Ovary (tissue), 9 donors: ENCODE measurements around the gene SOWAHD. TPM values are rescaled to one million over a fixed set of nuclear protein-coding genes. Genes with fewer than 3 reads are reported as not detected.

Experiments
- DNase-seq, 5 donors: peaks; one replicate each; pipeline ENCODE4 v3.0.0-alpha.2; 2019 to 2020
- H3K27ac ChIP-seq, 2 donors: fragments of 200-600 bp; one replicate each; pipeline versions ENCODE4 v1.5.1 to v1.8.0; 2019 to 2022
- H3K27me3 ChIP-seq: fragments of 200-600 bp; one replicate; pipeline ENCODE4 v1.8.0; 2022
- H3K36me3 ChIP-seq: fragments of 200-600 bp; sonication (generic); one replicate; pipeline ENCODE4 v1.5.1; 2019
- H3K4me1 ChIP-seq: one replicate; pipeline ENCODE4 v1.8.1; 2013; ENCODE audit warnings: mild to moderate bottlenecking, moderate library complexity; ENCODE audit not compliant: insufficient read depth
- H3K4me3 ChIP-seq: fragments of 200-600 bp; sonication (generic); one replicate; pipeline ENCODE4 v1.5.1; 2017
- H3K9me3 ChIP-seq, 2 donors: fragments of 200-600 bp in 1 of 2; sonication (generic) in 1 of 2; one replicate each; pipeline versions ENCODE4 v1.5.1 to v1.8.1; 2013 to 2019; ENCODE audit warnings: mild to moderate bottlenecking in 1 of 2, moderate library complexity in 1 of 2
- CTCF ChIP-seq, 3 donors: fragments of 450-650 bp in 2 of 3; fragments of 200-600 bp in 1 of 3; IDR thresholded peaks; one replicate each; pipeline versions ENCODE4 v1.5.1 to v1.8.0; 2016 to 2022; ENCODE audit warnings: antibody characterized with exemption in 3 of 3, mild to moderate bottlenecking in 1 of 3
- EP300 ChIP-seq: sonication (generic); formaldehyde crosslinking; IDR thresholded peaks from one replicate; pipeline ENCODE4 v1.6.1; 2017; ENCODE audit warnings: antibody characterized with exemption
- POLR2A ChIP-seq: fragments of 450-650 bp; IDR thresholded peaks from one replicate; pipeline ENCODE4 v1.6.1; 2017; ENCODE audit warnings: antibody characterized with exemption, mild to moderate bottlenecking, moderate library complexity
- WGBS, 3 donors: extraction: QIAGEN DNeasy Blood & Tissue Kit in 1 of 3; methylation state at CpG; one replicate each; pipeline versions ENCODE4 v1.1.5 to v1.1.7; 2013 to 2017; 5-methylcytosine and 5-hydroxymethylcytosine counted together
- intact Hi-C, 4 donors: fragments of 100-400 bp; cut with DNase I; formaldehyde crosslinking; loops; one replicate each; pipeline versions ENCODE4 v1.11.0 to v1.15.1; 2022 to 2023
- polyA plus RNA-seq, 2 donors: library from polyadenylated mRNA; stranded (reverse); fragments of 200-250 nt in 1 of 2; fragments of 350-450 nt in 1 of 2; fragmentation: Illumina TruSeq in 1 of 2; extraction: RNeasy Lipid Tissue Mini Kit (QIAGEN cat#74804) in 1 of 2; gene quantifications; one replicate each; pipeline ENCODE4 v1.2.3, GENCODE V29; 2013 to 2014
- total RNA-seq, 7 donors: library from RNA; depleted of rRNA in 2 of 7; stranded (reverse); fragments of >200 nt in 2 of 7; fragmentation: NEBNext Ultra II Directional in 3 of 7; extraction: Animal tissue kit (Norgen Biotek cat#: 25700) in 3 of 7; gene quantifications; one replicate each; pipeline versions ENCODE4 v1.1.0 to v1.2.4, GENCODE V29; 2016 to 2023
- donor health status: DM: no; HTN: no; CAD: no; lungs with moderate emphysema.
- donor health status: DM: no; HTN: no; CAD: no.
- donor health status: Bipolar disorder and iron deficiency.
- donor health status: DM: yes; HTN: yes; CAD: no.
- donor health status: DM: no; HTN: no; CAD: no.
- donor health status: DM: yes; HTN: yes; CAD: no.

The SOWAHD gene
- total and polyA plus RNA-seq, 9 donors: 0.12 to 2.3 (median 0.50) TPM; not detected in 2

DNA sequence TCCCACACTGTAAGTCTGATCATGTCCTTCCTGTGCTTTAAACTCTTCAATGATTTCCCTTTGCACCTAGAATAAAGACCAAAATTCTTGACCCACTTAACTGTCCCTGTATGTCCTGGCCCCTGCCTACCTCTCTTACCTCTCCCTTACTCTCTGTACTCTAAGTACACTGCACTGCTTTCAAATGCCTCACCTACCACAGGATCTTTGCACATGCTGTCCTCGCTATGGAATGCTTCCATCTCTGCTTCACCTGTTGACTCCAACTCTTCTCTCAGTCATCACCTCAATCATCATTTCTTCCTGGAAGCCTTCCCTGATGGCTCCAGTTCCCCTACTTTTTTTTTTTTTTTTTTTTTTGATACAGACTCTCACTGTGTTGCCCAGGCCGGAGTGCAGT is 36.5 kb upstream of the SOWAHD start:
- DNase-seq: no peak
- Histone ChIP-seq H3K4me3 (no peak overlapping the region), H3K27ac (no peak overlapping the region), H3K4me1 (no peaks in the 10 kb centered on the region), H3K27me3 (no peaks in the 10 kb centered on the region), H3K36me3 (no peaks in the 10 kb centered on the region), H3K9me3 (no peaks in the 10 kb centered on the region)
- 87 to 97% (median 91%) methylated on average over 2 of the region's 2 CpGs for WGBS, 3 donors
- no peak for TF ChIP-seq CTCF (IDR thresholded peaks at IDR 0.05)
- TF ChIP-seq POLR2A: no peak
- TF ChIP-seq EP300: no peak
- intact Hi-C loops: no loop called here

DNA sequence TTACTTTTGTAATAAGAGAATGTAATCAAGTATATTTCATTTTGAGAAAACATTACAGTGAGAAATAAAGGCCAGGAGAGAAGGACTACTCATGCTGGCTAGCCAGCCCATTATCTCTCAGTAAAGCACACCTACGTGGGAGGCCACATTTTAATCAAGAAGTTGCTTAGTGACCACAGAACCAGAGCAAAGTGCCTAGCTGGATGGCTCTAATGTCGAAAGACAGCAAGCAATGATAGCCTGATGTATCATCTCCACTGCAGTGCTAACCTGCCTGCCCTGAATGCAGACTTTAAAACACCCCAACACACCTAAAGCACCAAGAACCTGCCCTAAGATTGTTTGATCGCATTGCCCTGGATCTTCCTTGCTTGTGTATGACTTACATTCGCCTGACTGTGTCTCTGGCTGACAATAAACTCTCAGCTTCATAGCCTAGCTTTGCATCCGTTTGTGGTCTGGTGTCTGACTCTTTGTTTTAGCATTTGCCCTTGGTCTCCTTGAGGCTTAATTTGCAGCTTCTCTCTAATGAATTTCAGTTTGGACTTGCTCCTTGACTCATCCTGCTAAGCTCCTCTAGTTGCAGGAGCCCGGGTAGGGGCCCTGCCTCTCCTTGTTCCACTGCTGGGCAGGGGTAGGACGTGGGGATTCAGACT is 31.4 kb upstream of the SOWAHD start:
- H3K27me3 ChIP-seq: no peaks in the 10 kb centered on the region
- no peak overlapping the region for H3K4me3 ChIP-seq
- no peak overlapping the region for H3K27ac ChIP-seq
- intact Hi-C loops: no loop called here
- WGBS, 3 donors: 39 to 53% (median 48%) methylated on average over 7 of the region's 7 CpGs
- no peaks in the 10 kb centered on the region for H3K9me3 ChIP-seq
- TF ChIP-seq CTCF (IDR thresholded peaks at IDR 0.05) (no peak), EP300 (no peak), POLR2A (no peak)
- no peaks in the 10 kb centered on the region for H3K4me1 ChIP-seq
- no peaks in the 10 kb centered on the region for H3K36me3 ChIP-seq
- no peak for DNase-seq

DNA sequence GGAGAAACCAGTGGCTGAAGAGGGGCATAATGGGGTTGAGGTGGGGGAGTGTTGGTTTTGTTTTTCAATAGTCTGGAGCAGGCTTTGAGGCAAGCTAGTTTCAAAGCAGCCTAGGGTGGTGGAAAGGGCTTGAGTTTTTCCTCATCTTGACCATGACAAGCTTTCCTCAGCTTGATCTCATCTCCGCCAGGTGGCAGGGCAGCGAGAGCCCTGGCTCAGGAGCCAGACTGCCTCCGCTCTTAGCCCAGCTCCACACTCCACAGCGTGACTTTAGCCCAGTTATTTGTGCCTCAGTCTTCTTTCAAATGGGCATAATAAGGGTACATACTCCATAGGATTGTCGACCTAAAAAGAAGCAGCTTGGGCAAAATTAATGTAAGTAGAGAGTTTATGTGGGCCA is 29.9 kb upstream of the SOWAHD start:
- TF ChIP-seq POLR2A (no peak), CTCF (IDR thresholded peaks at IDR 0.05) (no peak), EP300 (no peak)
- no peaks in the 10 kb centered on the region for H3K27me3 ChIP-seq
- H3K4me3 ChIP-seq: no peak overlapping the region
- DNase-seq: no peak
- intact Hi-C loops: no loop called here
- WGBS, 3 donors: 50 to 61% (median 58%) methylated on average over 5 of the region's 5 CpGs
- H3K4me1 ChIP-seq: no peaks in the 10 kb centered on the region
- H3K27ac ChIP-seq: no peak overlapping the region
- no peaks in the 10 kb centered on the region for H3K36me3 ChIP-seq
- H3K9me3 ChIP-seq: no peaks in the 10 kb centered on the region

DNA sequence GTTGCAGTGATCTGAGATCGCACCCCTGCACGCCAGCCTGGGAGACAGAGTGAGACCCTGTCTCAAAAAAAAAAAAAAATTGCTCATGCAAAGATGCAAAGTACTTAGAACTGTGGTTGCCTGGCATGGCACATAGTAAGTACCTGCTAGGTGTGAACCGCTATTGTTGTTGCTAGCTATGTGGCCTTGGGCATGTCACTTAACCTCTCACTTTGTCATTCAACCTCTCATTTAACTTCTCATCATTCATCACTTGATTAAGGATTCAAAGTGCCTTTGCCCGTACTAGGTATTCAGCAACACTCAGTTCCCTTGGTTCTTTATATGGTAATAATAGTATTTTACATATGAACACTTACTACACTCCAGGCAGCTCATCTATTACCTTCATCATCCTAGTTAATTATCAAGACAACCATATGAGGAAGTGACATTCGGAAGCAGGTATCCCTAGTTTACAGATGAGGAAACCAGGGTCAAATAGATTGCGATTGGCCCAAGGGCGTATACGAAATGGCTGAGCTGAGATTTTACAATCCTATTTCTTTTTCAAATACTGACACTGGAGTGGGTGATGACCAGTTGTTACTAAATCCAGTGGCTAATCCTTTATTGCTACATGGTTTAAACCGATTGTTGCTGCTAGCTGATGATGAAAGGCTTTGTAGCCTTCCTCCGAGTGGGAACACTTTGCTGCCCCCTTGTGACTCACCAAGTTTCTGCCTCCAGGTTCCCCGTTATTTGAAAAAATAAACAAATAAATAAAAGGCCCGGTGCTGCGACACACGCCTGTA is 28.8 kb upstream of the SOWAHD start:
- intact Hi-C loops: loop anchor here in 2 of 4 donors (10.0 kb wide), 1 partner anchor 215 kb away; no protein-coding TSS in a partner anchor
- H3K4me3 ChIP-seq: no peak overlapping the region

More for the DNA sequence above, 28.8 kb upstream of the SOWAHD start:
- TF ChIP-seq POLR2A (no peak), CTCF (IDR thresholded peaks at IDR 0.05) (peak in 2 of 3 donors; percentile 29 to 35)
- WGBS, 3 donors: 42 to 61% (median 52%) methylated on average over 14 of the region's 14 CpGs
- Histone ChIP-seq H3K9me3 (no peaks in the 10 kb centered on the region), H3K27ac (no peak overlapping the region), H3K4me1 (no peaks in the 10 kb centered on the region), H3K36me3 (no peaks in the 10 kb centered on the region), H3K27me3 (no peaks in the 10 kb centered on the region)
- DNase-seq: peak; percentile 36 to 62 (median 48)
